HG03571 (cell line): ENCODE results near the gene COL6A2.

ENCODE experiments used
- ATAC-seq: cut with Tn5 transposase; IDR thresholded peaks from one replicate; pipeline ENCODE4 v1.9.1; 2021; ENCODE audit not compliant: unreplicated experiment

COL6A2 gene

GRCh38 chr21:46111857-46112724 lies 14.2 kb downstream of the COL6A2 start:
- ATAC-seq: no peak

GRCh38 chr21:46112725-46113215 lies 14.9 kb downstream of the COL6A2 start:
- ATAC-seq: no peak

- no peak for ATAC-seq
Observed at GRCh38 chr21:46113497-46114176, 15.7 kb downstream of the COL6A2 start.

- no peak for ATAC-seq
Observed at GRCh38 chr21:46114963-46115362, 17.1 kb downstream of the COL6A2 start.

GRCh38 chr21:46115441-46116188 lies 17.7 kb downstream of the COL6A2 start:
- no peak for ATAC-seq

- ATAC-seq: no peak
Observed at GRCh38 chr21:46116189-46116775, 18.4 kb downstream of the COL6A2 start.

- ATAC-seq: no peak
Observed at GRCh38 chr21:46116776-46117585, 19.1 kb downstream of the COL6A2 start.

GRCh38 chr21:46117586-46118315 lies 19.8 kb downstream of the COL6A2 start:
- ATAC-seq: no peak

- no peak for ATAC-seq
Observed at GRCh38 chr21:46118316-46119143, 20.6 kb downstream of the COL6A2 start.

- ATAC-seq: no peak
Observed at GRCh38 chr21:46119144-46119636, 21.3 kb downstream of the COL6A2 start.

- ATAC-seq: no peak
Observed at GRCh38 chr21:46119637-46120271, 21.8 kb downstream of the COL6A2 start.

GRCh38 chr21:46120301-46121285 lies 22.7 kb downstream of the COL6A2 start:
- no peak for ATAC-seq

- no peak for ATAC-seq
Observed at GRCh38 chr21:46121286-46122221, 23.6 kb downstream of the COL6A2 start.

GRCh38 chr21:46122237-46122671 lies 24.3 kb downstream of the COL6A2 start:
- no peak for ATAC-seq
